Fibroblast of pulmonary artery (primary cell): Measurements from ENCODE around the gene TNRC18.

Experiments
- DNase-seq: peaks from one replicate; pipeline ENCODE4 v3.0.0-alpha.2; 2010; ENCODE audit warnings: low read depth
- H3K4me3 ChIP-seq: replicated peaks from 2 replicates; pipeline ENCODE4 v1.5.1; 2011; ENCODE audit warnings: low read depth, mild to moderate bottlenecking, control low read depth, low read length, moderate library complexity
- CTCF ChIP-seq: IDR thresholded peaks from 2 replicates; pipeline ENCODE4 v1.5.1; 2011; ENCODE audit warnings: mild to moderate bottlenecking, control low read depth, low read length, inconsistent platforms; ENCODE audit errors: missing control alignments

The TNRC18 gene

GRCh38 chr7:5357951-5358350, 65.7 kb downstream of the TNRC18 start:
- H3K4me3 ChIP-seq, result no peak overlapping the region
- no peak for TF ChIP-seq CTCF
- DNase-seq, result no peak

GRCh38 chr7:5356751-5357119, 66.9 kb downstream of the TNRC18 start:
- TF ChIP-seq CTCF, result no peak
- no peak overlapping the region for H3K4me3 ChIP-seq
- DNase-seq, result no peak

- no peak for TF ChIP-seq CTCF
- DNase-seq, result peak; percentile 24
- H3K4me3 ChIP-seq, result no peak overlapping the region
Observed at GRCh38 chr7:5354460-5355232, 69.0 kb downstream of the TNRC18 start.

- no peak for TF ChIP-seq CTCF
- no peak for DNase-seq
- H3K4me3 ChIP-seq, result no peak overlapping the region
Observed at GRCh38 chr7:5352440-5353010, 71.1 kb downstream of the TNRC18 start.

- no peak for DNase-seq
- no peak overlapping the region for H3K4me3 ChIP-seq
- TF ChIP-seq CTCF, result no peak
Observed at GRCh38 chr7:5351507-5352265, 71.9 kb downstream of the TNRC18 start.

- no peak for DNase-seq
- TF ChIP-seq CTCF, result no peak
- H3K4me3 ChIP-seq, result no peak overlapping the region
Observed at GRCh38 chr7:5350600-5351385, 72.8 kb downstream of the TNRC18 start.
